Subcutaneous adipose tissue (tissue), 4 donors: Measurements from ENCODE around the gene LRP1. TPM values are rescaled to one million over a fixed set of nuclear protein-coding genes. Genes with fewer than 3 reads are reported as not detected.

ENCODE experiments used
- total RNA-seq, 4 donors: library from RNA; depleted of rRNA; stranded (reverse); fragments of >200 nt; gene quantifications; one replicate each; pipeline ENCODE4 v1.1.0, GENCODE V29; 2016
- TF ChIP-seq, protein P1 (sequence below): fragments of 450-650 bp; IDR thresholded peaks from one replicate; pipeline ENCODE4 v1.5.1; 2016; ENCODE audit warnings: low read depth, mild to moderate bottlenecking, control low read depth, antibody characterized with exemption, moderate library complexity

Gene LRP1
- total RNA-seq, 4 donors from 2014 or later: 301 to 814 (median 762) TPM

DNA sequence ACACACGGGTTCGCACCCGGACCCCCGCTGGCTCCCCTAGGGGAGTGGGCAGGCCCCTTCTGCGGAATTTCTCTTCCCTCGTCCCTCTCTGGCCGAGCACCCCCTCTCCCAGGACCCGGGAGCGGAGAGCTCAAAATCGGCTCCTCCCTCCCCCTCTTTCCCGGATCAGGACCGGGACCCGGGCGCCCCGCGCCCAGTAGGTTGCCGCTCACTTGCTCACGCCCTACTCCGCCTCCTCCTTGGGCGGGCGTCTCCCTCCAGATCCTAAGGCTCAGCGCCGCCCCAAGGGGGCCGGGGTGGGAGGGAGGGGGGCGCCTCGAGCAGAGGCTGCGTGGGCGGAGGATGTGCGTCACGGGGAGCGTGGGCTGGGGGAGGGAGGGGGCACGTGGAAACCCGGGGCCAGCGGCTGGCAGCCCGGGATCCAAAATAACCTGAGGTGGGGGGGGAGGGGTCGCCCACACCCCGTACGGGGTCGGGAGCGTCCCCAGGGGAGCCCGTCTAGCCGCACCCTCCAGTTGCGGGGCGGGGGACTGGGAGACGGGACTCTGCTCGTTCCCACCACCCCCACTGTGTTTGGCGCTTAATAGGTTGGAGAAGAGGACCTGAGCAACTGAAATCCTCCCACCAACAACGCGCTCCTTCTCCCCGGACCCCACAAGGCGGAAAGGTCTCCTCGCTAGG, 41.1 kb upstream of the LRP1 start:
- TF ChIP-seq, protein P1, sequence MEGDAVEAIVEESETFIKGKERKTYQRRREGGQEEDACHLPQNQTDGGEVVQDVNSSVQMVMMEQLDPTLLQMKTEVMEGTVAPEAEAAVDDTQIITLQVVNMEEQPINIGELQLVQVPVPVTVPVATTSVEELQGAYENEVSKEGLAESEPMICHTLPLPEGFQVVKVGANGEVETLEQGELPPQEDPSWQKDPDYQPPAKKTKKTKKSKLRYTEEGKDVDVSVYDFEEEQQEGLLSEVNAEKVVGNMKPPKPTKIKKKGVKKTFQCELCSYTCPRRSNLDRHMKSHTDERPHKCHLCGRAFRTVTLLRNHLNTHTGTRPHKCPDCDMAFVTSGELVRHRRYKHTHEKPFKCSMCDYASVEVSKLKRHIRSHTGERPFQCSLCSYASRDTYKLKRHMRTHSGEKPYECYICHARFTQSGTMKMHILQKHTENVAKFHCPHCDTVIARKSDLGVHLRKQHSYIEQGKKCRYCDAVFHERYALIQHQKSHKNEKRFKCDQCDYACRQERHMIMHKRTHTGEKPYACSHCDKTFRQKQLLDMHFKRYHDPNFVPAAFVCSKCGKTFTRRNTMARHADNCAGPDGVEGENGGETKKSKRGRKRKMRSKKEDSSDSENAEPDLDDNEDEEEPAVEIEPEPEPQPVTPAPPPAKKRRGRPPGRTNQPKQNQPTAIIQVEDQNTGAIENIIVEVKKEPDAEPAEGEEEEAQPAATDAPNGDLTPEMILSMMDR: no peak

DNA sequence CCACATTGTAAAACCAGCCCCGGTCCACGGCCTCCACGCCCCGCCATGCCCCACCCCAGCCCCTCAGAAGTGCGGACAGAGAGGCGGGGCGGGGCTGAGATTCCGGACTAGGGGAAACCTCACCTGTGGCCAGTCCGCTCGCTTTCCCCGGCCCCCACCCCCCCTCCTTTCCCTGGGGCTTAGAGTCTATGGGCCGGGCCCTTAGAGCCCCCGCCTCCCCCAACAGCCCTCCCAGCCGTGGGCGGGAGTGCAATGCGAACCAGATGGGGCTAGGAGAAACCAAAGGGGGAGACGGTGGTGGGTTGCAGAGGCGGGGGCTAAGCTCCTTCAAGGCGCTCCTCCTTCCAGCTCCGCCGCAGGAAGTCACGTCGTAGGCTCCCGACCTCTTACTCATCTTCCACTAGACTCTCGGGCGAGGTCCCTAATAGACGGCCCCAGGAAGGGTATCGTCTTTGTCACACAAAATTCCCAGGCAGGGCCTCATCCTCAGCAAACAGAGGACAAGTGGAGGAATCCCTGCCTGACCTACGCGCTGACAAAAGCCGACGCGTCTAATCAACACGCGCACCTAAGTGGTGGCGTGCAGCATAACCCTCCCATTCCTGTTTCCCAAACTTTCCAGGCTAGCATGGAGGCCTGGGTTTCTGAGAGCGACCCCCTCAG, 40.5 kb upstream of the LRP1 start:
- TF ChIP-seq, protein P1: no peak

DNA sequence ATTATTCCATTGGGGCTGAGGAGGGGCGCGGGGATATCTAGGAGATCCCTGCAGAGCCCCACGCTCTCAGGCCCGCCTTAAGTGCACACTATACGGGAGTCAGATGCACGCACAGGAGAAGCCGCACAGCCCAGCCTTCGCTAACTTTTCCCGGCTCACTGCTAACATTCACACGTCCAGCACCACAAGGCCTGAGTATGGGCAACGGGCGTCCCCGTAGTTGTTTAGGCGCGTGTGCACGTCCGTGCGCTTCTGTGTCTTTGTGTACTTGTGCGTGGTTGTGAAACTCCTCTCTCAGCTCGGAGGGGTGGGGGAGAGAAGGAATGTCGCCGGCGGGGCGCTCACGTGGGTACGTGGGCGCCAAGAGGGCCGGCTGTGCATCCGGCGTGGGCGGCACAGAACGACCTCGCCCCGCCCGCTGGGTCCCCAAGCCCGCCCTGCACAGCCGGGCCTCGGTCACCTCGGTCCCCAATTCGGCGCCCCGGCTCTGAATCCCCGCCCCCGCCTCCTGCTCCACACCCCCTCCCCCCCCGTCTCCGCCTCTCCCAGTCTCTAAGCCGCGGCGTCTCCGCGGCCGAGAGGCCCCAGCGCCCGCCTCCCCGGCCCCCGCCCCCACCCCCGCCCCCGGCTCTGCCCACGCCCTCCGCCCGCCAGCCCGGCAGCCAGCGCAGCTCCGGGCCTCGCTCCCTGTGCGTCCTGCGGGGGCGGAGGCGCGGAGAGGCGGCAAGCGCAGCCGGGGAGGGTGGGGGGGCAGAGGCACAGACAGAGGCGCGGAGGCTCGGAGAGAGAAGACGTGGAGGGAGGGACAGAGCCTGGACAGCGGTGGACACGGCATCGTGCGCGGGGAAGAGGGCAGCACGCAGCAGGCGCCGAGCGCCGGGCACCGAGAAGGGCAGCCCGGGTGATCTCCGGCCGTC, 39.7 kb upstream of the LRP1 start, which contains the start of gene NAB2:
TSS of gene NAB2 (plus strand) at position 761 of the 917 bp plus-strand sequence. CDS start 158 bp downstream, outside the sequence.
- TF ChIP-seq, protein P1: no peak

DNA sequence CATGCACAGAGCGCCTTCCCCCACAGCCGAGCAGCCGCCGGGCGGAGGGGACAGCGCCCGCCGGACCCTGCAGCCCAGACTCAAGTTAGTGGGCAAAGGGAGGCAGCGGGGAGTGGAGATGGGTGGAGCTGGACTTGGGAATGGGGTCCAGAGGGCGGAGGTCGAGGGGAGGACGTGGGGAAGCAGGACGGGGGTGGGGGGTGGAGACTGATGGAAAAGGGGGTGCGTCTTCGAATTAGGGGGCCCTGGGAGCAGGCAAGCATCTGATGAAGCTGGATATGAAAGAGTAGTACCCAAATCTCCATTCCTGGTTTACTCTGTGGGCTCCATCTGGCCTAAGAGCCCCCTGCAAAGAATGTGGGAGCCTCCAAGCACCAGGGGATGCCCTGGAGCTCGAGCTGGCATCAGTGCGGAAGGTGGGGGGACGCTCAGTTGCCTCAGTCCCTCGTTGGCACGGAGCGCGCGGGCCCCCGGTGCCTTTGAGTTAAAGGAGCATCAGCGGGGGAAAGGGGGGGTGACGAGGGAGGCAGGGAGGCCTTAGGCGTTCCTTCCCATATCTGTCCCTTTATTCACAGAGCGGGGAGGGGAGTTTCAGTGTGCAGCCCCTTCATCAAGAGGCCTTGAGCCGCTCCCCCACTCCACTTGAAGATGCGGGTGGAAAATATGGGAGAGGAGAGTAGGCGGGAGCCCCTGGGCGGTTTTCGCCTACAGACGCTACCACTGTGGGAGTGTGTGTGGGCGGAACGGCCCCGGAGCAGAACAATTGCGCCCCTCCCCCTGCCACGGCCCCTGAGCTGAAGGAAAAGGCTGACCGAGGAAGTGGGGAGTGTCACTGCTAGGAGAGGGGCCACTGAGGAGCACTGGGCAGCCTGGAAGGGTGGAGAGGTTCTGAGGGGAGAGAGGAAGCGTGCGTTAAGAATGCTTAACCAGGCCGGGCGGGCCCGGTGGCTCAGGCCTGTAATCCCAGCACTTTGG, 38.7 kb upstream of the LRP1 start:
- TF ChIP-seq, protein P1: no peak

- TF ChIP-seq, protein P1: no peak
These were observed 37.8 kb upstream of the LRP1 start for GRCh38 chr12:57090490-57090889.

DNA sequence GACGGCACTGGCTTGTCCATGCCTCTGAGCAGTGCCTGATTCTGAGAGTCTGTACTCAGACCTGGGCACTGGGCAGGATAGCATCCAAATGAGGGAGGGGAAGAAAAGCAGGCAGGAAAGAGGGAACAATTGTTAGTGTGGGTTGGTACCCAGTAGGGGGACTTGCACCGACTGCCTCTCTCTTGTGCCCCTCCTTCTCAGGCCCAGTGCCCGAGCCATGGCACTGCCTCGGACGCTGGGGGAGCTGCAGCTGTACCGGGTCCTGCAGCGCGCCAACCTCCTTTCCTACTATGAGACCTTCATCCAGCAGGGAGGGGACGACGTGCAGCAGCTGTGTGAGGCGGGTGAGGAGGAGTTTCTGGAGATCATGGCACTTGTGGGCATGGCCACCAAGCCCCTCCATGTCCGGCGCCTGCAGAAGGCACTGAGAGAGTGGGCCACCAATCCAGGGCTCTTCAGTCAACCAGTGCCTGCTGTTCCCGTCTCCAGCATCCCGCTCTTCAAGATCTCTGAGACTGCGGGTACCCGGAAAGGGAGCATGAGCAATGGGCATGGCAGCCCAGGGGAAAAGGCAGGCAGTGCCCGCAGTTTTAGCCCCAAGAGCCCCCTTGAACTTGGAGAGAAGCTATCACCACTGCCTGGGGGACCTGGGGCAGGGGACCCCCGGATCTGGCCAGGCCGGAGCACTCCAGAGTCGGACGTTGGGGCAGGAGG, 37.2 kb upstream of the LRP1 start:
- TF ChIP-seq, protein P1: no peak
